AML-193 (cell line): ENCODE results near the gene CCDC71.

Experiments used
- DNase-seq, 2 experiments: peaks; one replicate each; lab custom pipeline; 2025; lab: John Stamatoyannopoulos, UW

The CCDC71 gene

DNA sequence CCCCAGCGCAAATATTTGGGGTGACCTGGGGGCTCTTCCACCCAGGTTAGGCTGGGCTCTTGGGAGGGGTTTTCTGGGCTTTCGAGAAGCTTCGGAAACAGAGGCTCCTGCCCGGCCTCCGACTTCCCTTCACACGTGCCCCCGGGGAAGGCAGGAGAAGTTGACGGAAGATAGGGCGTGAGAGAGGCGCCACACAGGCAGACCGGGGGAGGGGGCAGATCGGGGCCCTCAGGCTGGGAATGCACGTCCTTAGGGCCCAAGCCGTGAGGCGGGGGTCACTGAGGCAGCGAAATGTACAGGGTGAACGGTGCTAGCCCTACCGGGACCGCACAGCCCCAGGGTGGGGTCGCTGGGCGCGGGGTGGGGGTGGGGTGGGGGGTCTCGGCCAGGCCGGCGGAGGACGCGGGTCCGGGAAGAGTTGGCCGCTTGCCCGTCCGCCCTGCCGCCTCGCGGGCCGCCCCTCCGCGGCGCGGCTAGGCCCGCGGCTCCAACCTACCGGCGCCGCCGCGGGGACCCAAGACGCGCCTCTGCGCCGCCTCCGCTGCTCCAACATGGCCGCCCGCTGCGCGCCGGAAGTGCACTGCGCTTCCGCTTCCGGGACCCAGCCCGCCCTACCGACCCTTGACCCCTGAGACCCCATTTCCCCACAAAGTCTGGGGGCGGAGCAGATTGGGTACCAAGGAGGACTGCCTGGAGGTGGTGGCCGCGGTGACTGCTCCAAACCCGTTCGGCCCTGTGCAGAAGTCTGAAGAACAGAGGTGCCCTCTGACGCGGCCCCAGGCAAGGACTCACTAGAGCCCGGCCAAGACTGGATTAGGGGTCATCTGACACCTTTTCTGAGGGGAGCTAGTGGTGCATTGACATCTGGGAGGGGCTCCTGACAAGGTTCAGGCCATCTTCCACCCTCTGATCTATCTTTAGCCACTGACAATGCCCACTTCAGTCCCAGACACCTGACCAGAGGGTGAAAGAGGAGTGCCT is at the start of gene CCDC71:
CCDC71 (minus strand) TSS at position 561 of the 981 bp plus-strand sequence. CDS start 2,123 bp downstream, outside the sequence.
- DNase-seq = peak; percentile 69 to 71

DNA sequence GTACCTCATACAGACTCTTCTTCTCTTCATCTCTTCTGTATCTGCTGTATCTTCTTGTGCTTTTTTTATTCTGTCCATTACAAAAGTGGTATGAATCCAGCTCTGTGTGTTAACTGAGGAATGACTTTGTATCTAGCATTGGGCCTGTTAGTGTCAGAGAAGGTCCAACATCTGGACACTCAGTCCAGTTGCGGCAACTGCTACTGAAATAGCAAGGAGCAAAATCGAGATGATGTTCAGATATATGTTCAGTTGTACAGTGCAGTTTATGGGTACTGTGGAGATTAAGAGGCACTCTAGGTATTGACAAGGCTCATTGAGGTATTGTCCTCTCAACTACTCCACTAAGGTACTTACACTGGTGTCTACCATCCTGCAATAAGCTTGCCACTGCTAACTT is 47.9 kb upstream of the CCDC71 start:
- no peak for DNase-seq

DNA sequence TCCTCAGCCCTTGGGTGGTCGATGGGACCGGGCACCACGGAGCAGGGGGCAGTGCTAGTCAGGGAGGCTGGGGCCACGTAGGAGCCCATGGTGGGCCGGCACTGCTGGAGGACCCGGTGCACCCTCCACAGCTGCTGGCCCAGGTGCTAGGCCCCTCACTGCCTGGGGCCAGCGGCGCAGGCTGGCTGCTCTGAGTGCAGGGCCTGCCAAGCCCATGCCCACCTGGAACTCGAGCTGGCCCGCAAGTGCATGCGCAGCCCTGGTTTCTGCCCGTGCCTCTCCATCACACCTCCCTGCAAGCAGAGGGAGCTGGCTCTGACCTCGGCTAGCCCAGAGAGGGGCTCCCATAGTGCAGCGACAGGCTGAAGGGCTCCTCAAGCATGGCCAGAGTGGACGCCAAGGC is 47.4 kb upstream of the CCDC71 start:
- no peak for DNase-seq

DNA sequence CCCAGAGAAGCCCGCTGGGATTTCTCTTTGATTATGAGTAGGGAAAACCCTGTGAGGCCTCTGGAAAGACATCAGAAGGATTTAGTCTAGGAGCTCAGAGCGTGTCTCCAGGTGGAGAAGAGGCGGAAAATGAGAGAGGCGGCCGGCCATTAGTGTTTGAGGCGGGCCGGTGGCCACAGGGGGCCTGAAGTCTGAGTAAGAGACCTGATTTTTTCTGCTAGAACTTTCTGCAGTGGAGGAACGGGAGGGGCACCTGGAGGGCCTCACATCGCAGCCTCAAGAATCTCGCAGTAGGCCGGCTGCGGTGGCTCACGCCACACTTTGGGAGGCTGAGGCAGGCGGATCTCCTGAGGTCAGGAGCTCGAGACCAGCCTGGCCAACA is 33.8 kb upstream of the CCDC71 start:
- no peak for DNase-seq

DNA sequence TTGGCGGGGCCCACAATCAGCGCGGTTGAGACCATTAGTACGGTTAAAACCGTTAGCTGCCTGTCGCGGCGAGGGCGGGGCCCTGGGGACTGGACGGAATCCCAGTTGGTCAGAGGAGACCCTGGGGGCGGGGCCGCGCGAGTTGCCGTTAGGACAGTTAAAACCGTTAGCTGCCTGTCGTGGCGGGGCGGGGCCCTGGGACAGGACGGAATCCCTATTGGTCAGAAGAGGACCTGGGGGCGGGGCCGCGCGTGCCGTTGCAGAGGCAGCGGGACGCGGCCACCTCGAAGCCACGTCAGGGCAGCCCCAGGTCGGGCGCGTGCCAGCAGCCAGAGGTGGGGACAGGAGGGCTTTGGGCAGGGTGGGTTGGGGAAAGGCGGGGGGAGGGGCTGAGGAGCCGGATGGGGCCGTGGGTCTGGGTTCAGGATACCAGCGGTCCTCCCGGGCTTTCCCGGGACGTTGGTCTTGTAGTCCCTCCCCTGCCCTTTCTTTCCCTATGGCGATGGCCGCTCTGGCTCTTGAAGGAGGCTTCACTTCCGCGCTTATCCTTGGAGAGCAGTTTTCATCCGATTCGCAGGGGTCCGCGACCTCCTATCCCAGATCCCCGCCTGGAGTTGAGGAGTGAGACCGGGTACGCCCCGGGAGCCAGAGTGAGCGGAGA is 33.2 kb upstream of the CCDC71 start:
- DNase-seq = no peak

DNA sequence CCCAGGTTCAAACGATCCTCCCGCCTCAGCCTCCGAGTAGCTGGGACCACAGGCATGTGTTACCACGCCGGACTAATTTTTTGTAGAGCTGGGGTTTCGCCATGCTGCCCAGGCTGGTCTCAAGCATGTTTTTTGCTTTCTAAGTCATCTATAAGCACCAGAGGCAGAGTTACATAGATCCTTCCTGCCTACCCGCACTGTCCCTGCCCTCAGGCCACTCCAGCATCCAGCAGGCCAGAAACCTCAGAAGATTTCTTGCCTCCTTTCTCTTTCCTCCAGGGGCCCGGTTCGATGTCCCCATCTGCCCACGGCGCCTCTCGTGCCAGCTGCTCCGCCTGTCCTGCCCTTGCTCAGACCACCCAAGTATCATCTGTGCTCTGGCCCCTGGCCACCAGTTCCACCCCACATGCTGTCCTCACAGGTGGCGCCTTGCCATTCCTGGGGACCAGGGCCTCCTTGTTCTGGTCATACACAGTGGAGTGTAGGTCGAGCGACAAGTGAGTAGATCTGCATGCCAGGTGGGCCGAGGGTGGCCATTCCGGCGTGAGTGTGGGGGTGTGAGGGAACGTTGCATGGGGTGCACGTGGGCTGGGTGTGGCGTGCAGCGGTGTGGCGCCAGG is 32.6 kb upstream of the CCDC71 start:
- no peak for DNase-seq

DNA sequence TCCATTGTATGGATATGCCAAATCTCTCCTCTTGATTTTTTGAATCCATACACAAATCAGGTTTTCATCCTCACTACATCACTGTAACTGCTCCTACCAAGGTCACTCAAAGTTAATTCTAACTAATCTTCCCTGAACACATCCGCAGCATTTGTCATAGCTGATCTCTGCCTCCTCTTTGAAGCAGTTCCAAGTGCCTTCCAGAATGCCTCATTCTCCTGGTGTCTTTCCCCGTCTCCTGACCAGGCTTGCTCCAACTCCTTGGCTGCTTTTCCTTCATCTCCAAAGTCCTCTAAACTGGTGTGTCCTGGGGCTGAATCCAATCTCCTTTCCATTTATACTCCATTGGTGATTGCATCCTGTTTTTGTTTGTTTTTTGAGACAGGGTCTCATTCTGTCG is 32.0 kb upstream of the CCDC71 start:
- no peak for DNase-seq

DNA sequence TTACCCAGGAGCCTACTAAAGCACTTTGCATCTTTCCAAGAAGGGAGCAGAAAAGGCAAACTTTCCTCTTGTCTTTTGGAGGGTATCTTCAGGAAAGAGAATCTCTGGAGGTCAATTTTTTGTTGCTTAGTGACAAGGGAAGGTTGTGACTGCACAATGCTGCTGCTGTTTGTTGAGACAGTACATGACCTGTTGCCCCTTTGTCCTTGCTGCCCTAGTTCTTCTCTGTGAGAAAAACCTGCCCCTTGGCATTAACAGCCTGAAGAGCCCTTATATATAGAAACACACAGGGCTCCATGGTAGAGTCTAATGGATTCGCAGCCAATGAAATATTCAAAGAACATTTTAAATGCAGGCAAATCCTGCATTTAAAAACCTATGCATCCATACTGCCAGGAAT is 25.6 kb upstream of the CCDC71 start:
- DNase-seq = no peak

DNA sequence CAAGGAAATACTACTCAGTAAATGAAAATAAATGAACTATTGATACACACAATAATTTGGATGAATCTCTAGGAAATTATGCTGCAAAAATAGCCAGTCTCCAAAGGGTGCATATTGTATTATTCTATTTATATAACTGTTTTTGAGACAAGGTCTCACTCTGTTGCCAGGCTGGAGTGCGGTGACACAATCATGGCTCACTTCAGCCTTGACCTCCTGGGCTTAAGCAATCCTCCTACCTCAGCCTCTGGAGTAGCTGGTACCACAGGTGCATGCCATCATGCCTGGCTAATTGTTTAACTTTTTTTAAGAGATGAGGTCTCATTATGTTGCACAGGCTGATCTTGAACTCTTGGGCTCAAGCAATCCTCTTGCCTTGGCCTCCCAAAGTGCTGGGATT is 17.7 kb upstream of the CCDC71 start:
- no peak for DNase-seq

DNA sequence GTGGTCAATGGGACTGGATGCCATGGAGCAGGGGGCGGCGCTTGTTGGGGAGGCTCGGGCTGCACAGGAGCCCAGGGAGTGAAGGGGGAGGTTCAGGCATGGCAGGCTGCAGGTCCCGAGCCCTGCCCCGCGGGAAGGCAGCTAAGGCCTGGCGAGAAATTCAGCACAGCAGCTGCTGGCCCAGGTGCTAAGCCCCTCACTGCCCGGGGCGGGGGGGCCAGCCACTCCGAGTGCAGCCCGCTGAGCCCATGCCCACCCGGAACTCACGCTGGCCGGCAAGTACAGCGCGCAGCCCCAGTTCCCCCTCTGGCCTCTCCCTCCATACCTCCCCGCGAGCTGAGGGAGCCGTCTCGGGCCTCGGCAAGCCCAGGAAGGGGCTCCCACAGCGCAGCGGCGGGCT is 16.6 kb upstream of the CCDC71 start:
- no peak for DNase-seq

DNA sequence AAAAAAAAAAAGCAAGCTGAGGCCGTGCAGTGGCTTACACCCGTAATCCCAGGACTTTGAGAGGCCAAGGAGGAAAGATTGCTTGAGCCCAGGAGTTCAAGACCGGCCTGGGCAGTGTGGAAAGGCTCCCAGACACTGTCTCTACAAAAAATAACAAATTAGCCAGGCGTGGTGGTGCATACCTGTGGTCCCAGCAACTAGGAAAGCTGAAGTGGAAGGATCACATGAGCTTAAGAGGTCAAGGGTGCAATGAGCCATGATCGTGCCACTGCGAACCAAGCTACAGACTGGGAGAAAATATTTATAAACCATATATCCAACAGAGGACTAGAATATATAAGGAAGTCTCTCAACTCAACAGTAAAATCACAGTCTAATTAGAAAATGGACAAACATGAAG is 15.2 kb upstream of the CCDC71 start:
- no peak for DNase-seq

DNA sequence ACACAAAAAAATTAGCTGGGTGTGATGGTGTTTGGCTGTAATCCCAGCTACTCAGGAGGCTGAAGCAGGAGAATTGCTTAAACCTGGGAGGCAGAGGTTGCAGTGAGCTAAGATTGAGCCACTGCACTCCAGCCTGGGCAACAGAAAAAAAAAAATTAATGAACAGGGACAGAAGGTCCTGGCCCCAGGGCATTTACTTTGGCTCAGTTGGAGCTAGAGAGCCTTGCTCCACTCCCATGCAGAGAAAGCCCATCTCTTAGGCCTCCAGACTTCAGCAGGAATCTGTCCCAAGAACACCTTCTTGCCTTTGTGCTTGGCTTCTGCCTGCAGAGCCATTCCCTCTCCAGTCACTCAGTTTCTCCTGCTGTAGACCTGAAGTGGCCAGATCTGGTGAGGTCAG is 14.0 kb upstream of the CCDC71 start:
- no peak for DNase-seq

DNA sequence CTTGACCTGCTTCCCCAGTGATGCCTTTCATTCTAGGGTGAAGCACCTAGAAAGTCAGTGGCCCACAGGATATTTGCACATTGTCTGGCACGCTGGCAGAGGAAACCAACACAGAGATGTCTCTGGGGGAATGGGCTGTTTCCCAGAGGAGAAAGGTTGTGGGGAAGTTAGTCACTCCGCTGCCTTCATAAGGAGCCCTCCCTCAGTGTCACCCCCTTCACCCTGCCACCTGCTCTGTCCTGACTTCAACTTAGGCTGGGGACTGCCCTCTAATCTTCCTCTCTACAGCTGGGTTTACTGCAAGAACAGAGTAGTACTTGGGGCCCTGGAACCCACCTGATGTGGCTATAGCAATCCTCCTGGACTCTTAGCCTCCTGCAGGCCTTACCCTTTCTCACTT is 10.9 kb upstream of the CCDC71 start:
- DNase-seq = no peak

DNA sequence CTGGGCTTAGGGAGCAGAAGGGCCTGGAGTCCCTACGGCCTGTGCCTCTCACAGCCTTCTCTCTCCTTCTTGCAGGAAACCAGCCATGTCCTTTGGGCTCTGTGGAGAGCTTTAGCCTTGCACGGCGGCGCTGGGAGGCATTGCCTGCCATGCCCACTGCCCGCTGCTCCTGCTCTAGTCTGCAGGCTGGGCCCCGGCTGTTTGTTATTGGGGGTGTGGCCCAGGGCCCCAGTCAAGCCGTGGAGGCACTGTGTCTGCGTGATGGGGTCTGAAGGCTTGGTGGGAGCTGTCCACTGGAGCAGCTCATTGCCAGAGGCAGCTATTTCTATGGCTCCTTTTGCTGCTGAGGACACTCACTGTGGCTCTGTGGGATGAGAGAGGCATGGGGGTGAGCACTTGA is 9.4 kb upstream of the CCDC71 start:
- no peak for DNase-seq

DNA sequence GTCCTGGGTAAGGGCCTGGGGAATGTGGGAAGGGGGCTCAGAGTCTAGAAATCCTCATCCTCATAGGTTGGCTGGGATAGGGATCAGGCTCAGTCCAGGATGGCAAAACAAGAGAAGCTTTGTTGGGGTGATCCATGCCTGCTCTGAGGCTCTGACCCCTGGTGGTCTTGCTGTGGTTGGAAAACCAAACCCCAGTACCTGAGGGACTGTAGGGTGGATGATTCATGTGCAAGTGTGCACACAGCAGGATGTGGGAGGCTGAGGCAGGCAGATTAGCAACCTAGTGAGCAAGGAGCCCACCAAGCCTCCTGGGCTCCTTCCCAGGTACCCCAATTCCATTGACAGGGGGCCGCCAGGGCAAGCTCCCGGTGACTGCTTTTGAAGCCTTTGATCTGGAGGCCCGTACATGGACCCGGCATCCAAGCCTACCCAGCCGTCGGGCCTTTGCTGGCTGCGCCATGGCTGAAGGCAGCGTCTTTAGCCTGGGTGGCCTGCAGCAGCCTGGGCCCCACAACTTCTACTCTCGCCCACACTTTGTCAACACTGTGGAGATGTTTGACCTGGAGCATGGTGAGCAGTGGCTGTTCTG is 8.4 kb upstream of the CCDC71 start:
- DNase-seq = no peak

DNA sequence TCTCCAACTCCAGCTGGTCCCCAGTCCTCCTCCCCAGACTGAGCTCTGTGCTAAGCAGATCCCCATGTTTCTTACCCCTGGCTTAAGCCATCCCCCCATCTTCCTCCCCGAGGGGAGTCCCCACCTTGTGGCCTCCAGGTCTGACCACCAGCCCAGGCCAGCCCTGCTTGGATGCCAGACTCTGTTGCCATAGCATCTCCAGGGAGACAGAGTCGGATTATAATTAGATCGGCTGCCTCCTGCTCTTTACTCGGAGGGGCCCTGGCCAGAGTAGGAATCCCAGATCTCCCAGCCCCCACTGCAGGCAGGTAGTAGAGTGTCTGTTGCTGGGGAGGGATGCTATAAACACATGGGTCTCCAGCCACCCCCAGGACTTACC is 7.7 kb upstream of the CCDC71 start:
- no peak for DNase-seq

DNA sequence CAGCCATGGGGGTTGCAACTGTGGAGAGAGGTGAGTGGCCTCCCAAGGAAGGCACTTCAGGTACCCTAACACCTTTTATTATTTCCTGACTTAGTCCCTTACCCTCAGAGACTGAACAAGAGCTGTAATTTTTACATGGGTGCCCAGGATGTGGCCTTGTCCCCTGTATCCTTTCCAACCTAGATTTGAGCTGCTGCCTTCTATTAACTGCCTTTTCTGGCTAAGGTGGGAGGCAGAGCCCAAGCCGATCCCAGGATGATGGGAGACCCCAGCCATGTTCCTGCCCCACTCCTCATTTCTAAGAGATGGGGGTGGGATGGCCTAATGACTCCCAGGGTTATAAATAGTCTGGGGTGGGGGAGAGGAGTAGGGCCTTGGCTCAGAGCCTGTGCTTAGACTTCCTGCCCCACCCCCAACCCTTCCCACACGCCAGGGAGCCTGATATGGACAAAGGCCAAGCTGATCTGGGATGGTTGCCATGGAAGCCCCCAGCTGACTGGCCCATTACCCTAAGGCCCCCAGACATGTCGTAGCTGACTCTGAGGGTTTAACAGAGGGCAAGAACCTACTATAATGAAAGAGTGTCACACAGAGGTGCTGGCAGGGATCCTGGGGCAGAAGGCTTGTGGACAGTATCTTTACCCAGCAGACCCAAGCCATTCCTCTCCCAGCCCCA is 7.1 kb upstream of the CCDC71 start:
- DNase-seq = no peak

DNA sequence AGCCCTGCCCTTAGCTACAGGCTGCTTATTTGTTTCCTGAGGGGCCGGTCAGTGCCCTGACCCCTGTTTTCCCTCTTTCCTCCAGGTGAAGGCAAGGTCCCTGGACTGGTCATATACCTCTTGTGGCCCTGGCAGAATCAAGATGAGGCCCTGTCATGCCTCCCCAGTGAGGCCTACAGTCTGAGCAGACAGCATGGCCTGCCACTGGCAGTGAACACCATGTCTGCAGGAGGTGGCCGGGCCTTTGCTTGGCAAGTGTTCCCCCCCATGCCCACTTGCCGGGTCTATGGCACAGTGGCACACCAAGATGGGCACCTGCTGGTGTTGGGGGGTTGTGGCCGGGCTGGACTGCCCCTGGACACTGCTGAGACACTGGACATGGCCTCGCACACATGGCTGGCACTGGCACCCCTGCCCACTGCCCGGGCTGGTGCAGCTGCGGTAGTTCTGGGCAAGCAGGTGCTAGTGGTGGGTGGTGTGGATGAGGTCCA is 6.5 kb upstream of the CCDC71 start:
- no peak for DNase-seq

DNA sequence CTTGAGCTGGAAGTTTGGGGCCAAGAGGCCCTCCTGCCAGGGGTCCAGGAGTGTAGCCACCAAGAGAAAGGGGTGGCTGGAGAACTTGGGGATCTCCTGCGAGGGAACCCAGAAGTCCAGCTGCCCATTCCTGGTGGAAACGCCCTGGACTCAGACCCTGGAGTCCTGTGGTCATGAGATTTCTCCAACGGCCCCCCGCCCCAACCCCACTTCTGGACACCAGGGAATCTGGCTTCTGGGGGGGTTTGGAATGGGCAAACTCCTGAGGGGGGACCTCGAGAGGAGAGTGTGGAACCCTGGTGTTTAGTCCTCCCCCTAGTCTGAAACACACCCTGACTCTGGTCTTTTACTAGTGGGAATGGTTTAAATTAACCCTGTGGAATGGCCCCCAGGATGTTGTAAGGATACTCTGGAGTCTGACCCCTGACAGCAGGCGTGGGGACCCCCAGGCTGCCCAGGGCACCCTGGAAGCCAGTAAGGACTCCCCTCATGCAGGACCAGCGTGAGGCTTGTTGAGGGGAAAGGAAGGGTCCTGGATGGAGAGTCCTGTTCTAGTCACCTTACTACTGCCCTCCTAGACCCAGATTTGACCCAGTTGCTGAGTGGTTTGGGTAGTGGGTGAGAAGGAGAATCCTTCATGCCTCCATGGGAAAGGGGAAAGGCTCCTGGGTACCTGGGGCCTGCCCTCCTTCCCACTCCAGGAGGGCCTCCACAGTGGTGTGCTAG is 5.8 kb upstream of the CCDC71 start:
- DNase-seq = no peak

DNA sequence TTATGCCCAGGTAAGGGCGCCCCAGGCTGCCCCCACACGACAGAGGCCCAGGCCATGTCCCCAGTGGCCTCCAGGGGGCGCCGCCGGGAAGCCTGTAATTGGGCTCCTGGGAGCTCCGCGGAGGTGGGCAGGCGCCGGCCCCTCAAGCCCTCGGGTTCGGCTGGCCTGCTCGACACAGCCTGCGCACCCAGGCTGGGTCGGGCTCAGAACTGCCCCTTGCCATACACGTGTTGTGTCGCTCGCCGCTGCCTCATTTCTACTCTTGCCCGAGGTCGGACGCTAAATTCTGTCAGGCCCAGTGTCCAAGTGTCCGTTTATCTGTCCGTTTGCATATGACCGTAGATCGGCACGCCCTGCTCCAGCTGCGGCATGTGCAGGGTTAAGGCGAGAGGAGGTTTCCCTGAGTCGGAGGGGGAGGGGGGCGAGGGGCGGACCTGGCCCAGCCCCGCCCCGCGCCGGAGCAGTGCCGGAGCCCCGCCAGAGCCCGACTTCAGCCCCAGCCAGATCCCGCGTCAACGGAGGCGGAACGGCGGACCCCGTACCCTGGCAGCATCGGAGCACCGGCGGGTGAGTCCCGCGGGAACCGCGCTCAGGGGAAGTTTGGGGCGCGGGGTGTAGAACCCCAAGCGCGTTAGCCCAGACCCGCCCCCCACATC is 5.1 kb upstream of the CCDC71 start, which contains the start of gene KLHDC8B:
KLHDC8B (plus strand) TSS at position 480 of the 656 bp plus-strand sequence. CDS start 1,172 bp downstream, outside the sequence.
- peak; percentile 66 to 83 for DNase-seq

DNA sequence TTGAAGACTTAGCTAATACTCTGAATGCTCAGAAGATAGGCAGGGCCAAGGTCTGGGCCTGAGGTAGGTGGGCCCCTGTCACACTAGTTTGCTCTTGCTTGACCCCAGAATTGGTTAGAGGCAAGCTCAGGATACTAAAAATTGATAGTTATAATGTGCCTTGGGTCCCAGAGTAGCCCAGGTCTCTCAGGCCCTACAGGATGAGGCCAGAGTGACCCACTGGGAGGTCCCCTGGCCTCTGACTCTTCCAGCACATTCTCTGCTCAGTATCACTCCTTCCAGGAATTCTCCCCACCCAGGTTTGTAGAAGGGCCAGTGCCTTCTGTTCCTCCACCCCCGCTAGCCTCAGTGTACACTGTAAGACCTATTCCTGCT is 4.6 kb upstream of the CCDC71 start:
- DNase-seq = no peak
